Liver (tissue), 3 donors: ENCODE data around the gene AUNIP.

Experiments used
- CTCF ChIP-seq: fragments of 150-350 bp; IDR thresholded peaks from 2 replicates; pipeline ENCODE4 v1.5.1; 2017; ENCODE audit warnings: improper control_type of control experiment, low read depth, low read length; ENCODE audit not compliant: missing input control
- GABPA ChIP-seq, 2 donors: IDR thresholded peaks in 1 of 2; conservative IDR thresholded peaks in 1 of 2; 2 replicates each; pipeline ENCODE4 v1.6.1; 2016; ENCODE audit warnings: antibody characterized with exemption in 2 of 2, mild to moderate bottlenecking in 1 of 2, moderate library complexity in 1 of 2
- HNF4G ChIP-seq: IDR thresholded peaks from 2 replicates; pipeline ENCODE4 v1.6.1; 2016; ENCODE audit warnings: antibody characterized with exemption
- MAX ChIP-seq: IDR thresholded peaks from 2 replicates; pipeline ENCODE4 v1.6.1; 2016; ENCODE audit warnings: antibody characterized with exemption
- REST ChIP-seq: IDR thresholded peaks from 2 replicates; pipeline ENCODE4 v1.6.1; 2016; ENCODE audit warnings: antibody characterized with exemption, mild to moderate bottlenecking
- SP1 ChIP-seq: IDR thresholded peaks from 2 replicates; pipeline ENCODE4 v1.6.1; 2018; ENCODE audit warnings: antibody characterized with exemption, mild to moderate bottlenecking
- donor health status: healthy.
- donor health status: healthy.

GRCh38 chr1:25809929-25810328 lies 49.3 kb downstream of the AUNIP start:
- TF ChIP-seq REST (no peak), CTCF (no peak), MAX (no peak), GABPA (IDR thresholded peaks at IDR 0.05 in 1 of 2, conservative IDR thresholded peaks at IDR 0.05 in 1 of 2) (no peak), HNF4G (no peak), SP1 (no peak)
